ENCODE results near the gene C19orf12.
"Not testable (repeated sequence)": the region's sequence is repeated elsewhere in the genome, so short reads cannot be mapped to it uniquely, and the experiment has no call there.

Gene C19orf12

DNA sequence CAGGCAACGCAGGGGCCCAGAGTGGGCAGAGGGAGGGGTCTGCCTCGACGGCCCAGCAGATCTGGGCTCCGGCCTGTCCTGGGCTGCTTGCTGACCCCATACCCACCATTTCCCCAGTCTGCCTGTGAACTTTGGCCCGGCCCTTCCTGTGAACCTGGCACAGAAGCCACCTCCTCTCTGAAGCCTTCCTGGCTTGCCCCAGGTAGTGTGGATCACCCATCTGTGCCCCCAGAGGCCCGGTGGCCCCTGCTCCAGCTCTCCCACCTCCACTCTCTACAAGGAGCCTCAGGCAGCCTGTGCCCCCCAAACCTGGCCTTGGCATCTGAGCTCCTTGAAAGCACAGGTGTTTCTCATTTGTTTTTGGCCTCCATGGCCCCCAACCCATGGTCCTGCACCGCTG, 34.1 kb downstream of the C19orf12 start:
- H3K4me3 ChIP-seq (ENCODE audit: low read depth, low read length): no peak overlapping the region
- no peak for DNase-seq (ENCODE audit: low read depth)

DNA sequence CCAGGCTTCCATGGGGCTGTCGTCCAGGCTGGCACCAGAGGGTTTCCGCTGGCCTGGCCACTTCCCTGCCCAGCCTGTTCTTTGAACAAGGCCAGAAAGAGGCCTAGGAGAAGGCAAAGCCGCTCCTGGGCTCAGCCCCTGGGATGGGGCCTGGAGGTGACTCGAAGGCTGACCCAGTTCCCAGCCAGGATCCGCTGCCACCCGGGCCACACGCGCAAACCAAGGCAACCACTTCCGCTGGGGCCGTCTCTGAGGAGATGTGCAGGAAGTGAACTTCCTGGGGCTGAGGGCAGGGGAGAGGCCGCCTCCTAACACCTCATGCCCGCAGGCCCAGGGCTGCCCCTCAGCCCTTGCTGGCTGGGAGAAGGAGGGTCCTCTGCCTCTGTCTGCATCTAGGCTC, 34.6 kb downstream of the C19orf12 start:
- no peak overlapping the region for H3K4me3 ChIP-seq (ENCODE audit: low read depth, low read length)
- no peak for DNase-seq (ENCODE audit: low read depth)

GRCh38 chr19:29679598-29680210, 35.4 kb downstream of the C19orf12 start:
- no peak overlapping the region for H3K4me3 ChIP-seq (ENCODE audit: low read depth, low read length)
- no peak for DNase-seq (ENCODE audit: low read depth)

DNA sequence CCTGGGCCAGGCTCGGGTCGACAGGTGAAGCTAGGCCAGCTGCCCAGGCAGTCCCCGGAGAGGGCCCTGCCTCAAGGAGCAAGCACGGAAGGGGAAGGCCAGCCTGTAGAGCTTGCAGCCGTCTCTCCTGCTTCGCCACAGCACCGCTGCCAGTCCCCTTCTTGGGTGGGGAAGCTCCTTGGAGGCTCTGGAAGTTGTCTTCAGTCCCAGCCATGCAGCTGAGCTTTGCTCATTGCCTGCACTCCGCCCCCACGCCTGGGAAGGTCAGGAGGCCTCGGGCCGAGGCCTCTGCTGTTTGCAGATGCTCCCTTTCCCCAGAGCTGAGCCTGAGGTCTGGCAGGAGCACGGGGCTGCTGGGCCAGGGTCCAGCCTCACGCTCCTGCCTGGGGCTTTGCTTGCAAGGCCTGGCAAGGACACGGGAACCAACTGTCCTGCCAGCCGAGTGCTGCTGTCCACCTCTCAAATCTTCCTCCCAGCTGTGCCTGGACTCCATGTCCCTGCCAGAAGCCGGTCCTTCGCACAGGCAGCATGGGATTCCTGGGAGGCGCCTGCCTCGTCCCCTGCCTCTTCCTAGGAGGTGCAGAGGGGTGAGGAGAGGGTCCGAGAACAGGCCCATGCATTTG, 36.5 kb downstream of the C19orf12 start:
- DNase-seq (ENCODE audit: low read depth): no peak
- H3K4me3 ChIP-seq (ENCODE audit: low read depth, low read length): no peak overlapping the region

- H3K4me3 ChIP-seq (ENCODE audit: low read depth, low read length): no peak overlapping the region
- no peak for DNase-seq (ENCODE audit: low read depth)
These were observed 37.9 kb downstream of the C19orf12 start for GRCh38 chr19:29677001-29677817.

- H3K4me3 ChIP-seq (ENCODE audit: low read depth, low read length): no peak overlapping the region
- DNase-seq (ENCODE audit: low read depth): no peak
These were observed 38.5 kb downstream of the C19orf12 start for GRCh38 chr19:29676586-29676985.

DNA sequence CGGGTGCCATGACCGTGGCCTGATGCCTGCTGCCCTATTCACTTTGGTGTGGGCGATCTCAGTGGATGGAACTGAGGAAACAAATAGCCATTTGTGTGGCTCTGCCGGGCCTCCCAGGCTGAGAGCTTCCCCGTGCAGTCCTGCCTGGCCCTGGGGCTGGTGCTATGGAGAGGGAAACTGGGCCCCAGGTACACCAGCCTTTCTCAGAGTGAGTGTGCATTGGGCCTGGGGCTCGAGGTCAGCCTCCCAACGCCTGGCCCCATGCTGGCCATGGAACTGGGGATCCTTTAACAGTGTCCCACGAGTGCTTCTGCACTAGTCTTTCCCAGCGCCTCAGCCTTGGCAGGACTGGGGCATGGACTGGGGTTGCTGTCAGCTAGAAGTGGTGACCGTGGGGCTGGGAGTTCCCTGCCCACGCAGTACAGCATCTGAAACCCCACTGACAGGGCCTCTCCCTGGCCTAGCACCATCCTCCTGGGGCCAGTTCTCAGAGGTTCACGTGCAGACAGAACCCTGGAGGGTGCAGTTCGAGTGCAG, 39.3 kb downstream of the C19orf12 start:
- H3K4me3 ChIP-seq (ENCODE audit: low read depth, low read length): no peak overlapping the region
- no peak for DNase-seq (ENCODE audit: low read depth)

- H3K4me3 ChIP-seq (ENCODE audit: low read depth, low read length): no peak overlapping the region
- DNase-seq (ENCODE audit: low read depth): no peak
These were observed 39.9 kb downstream of the C19orf12 start for GRCh38 chr19:29675120-29675649.

DNA sequence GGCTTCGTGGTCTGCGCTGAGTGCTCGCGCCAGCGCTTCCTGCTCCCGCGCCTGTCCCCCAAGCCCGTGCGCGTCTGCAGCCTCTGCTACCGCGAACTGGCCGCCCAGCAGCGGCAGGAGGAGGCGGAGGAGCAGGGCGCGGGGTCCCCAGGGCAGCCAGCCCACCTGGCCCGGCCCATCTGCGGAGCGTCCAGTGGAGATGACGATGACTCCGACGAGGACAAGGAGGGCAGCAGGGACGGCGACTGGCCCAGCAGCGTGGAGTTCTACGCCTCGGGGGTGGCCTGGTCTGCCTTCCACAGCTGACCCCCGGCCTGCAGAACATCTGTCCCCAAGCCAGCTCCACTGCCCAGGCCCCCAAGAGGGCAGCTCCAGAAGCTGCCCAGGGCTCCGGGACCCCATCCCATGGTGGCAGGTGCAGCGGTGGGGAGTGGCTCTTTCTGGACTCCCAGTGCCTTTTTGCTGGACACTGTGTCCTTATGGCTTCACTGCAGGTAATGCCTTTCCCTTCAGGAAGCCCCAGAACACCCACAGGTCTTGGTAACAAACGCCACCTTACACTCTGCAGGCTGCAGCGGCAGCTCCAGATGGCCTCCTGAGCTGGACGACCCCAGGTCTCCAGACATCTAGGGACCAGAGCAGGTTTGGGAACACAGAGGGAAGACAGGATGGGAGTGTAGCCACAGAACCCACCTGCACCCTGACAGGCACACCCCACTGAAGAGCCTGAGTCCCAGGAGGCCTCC, 40.5 kb downstream of the C19orf12 start:
- no peak for DNase-seq (ENCODE audit: low read depth)
- no peak overlapping the region for H3K4me3 ChIP-seq (ENCODE audit: low read depth, low read length)

DNA sequence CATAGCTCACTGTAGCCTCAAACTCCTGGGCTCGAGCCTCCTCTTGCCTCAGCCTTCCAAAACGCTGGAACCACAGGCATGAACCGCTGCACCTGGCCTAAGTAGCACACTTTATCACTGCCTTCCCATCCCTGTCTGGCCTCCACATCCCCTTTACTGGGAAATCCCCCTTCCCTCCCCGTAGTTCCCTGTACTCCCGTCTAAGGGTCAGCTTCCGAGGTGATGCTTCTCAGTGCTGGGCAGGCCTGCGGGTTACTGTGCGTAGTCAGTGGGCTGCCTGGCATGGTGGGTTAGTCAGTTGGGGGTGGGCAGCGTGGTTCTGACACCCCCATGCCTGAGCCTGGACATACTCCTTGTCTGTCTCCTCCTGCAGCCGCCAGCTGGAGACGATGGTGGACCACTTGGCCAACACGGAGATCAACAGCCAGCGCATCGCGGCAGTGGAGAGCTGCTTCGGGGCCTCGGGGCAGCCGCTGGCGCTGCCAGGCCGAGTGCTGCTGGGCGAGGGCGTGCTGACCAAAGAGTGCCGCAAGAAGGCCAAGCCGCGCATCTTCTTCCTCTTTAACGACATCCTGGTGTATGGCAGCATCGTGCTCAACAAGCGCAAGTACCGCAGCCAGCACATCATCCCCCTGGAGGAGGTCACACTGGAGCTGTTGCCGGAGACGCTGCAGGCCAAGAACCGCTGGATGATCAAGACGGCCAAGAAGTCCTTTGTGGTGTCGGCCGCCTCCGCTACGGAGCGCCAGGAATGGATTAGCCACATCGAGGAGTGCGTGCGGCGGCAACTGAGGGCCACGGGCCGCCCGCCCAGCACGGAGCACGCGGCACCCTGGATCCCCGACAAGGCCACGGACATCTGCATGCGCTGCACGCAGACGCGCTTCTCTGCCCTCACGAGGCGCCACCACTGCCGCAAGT, 41.4 kb downstream of the C19orf12 start:
- no peak overlapping the region for H3K4me3 ChIP-seq (ENCODE audit: low read depth, low read length)
- DNase-seq (ENCODE audit: low read depth): no peak

DNA sequence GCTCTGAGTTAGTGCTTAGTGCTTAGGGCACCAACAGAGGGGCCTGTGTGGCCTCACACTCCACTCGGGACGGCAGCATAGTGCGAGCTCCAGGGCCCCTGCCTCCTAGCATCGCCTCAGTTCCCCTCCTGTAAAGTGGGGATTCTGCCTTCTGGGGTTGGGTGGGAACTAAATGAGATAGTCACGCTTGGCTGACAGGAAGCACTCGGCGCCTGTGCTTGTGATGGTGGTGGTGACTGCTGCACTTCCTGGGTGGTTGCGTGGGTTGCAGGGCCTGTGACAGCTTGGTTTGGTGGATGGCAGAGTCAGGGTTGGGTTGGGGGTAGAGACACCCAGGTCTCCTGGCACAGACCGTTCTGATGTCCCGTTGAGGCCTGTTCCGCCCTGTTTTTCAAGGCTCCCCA, 42.1 kb downstream of the C19orf12 start:
- DNase-seq (ENCODE audit: low read depth): no peak
- H3K4me3 ChIP-seq (ENCODE audit: low read depth, low read length): no peak overlapping the region

DNA sequence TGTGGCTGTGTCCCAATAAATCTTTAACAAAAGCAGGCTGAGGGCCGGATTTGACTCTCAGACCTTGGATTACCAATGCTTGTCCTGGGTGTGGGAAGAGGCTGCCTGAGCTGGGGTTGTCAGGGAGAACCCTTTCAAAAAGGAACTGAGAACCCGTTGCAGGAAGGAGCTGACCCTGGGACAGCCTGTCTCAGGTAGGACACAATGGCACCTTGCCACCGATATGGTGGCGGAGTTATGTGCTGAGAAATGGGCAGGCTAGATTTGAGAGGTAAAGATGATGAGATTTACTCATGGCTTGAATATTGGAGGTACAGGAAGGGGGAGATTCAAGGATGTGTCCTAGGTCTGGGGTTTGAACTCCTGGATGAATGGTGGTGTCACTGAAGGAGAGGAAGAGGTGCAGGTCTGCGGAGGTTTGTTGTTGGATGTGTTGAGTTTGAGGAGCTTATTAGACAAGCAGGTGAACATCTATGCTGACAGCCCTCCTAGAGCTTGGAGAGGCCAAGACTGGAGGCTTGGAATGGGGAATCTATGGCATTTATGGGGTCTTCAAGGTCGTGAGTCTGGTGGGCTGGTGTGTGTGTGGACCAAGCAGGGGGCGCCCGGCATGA, 42.6 kb downstream of the C19orf12 start:
- DNase-seq (ENCODE audit: low read depth): no peak
- H3K4me3 ChIP-seq (ENCODE audit: low read depth, low read length): no peak overlapping the region

DNA sequence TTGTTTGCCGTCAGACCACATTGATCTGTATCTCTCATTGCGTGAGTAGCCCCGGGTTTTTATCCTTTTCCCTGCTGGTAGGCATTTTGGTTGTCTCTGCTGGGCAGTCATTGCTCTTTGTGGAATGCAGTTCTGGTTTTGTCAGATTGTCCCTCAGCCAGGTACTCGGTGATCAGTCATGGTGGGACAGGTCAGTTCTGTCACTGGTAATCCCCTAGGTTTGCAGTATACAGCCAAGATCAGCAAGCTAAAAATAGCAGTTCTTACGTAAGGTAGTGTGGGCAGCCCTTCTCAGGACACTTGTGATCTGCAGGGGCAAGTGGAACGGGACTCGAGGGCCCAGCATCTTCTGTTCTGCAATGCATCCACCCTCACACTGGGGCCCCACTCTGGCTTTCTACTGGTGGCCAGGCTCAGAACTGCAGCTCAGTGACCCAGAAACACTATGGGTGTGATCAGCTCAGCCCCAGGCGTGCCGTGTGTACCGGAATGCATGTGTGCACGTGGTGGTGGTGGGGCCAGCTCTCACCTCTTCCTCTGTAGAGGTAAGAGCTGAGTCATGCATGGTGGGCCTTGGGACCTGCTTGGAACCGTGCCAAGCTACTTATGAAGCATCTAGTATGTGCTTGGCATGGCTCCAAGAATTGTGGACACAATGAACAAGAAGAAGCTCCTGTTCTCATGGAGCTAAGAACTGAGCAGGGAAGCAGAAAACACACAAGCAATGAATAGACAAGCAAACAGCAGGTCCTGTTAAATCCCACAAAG, 43.5 kb downstream of the C19orf12 start:
- no peak for DNase-seq (ENCODE audit: low read depth)
- no peak overlapping the region for H3K4me3 ChIP-seq (ENCODE audit: low read depth, low read length)

GRCh38 chr19:29671026-29671392, 44.1 kb downstream of the C19orf12 start:
- not testable (repeated sequence) for H3K4me3 ChIP-seq (ENCODE audit: low read depth, low read length); DNase-seq (ENCODE audit: low read depth)

GRCh38 chr19:29670255-29670654, 44.8 kb downstream of the C19orf12 start:
- DNase-seq (ENCODE audit: low read depth): no peak
- H3K4me3 ChIP-seq (ENCODE audit: low read depth, low read length): no peak overlapping the region

DNA sequence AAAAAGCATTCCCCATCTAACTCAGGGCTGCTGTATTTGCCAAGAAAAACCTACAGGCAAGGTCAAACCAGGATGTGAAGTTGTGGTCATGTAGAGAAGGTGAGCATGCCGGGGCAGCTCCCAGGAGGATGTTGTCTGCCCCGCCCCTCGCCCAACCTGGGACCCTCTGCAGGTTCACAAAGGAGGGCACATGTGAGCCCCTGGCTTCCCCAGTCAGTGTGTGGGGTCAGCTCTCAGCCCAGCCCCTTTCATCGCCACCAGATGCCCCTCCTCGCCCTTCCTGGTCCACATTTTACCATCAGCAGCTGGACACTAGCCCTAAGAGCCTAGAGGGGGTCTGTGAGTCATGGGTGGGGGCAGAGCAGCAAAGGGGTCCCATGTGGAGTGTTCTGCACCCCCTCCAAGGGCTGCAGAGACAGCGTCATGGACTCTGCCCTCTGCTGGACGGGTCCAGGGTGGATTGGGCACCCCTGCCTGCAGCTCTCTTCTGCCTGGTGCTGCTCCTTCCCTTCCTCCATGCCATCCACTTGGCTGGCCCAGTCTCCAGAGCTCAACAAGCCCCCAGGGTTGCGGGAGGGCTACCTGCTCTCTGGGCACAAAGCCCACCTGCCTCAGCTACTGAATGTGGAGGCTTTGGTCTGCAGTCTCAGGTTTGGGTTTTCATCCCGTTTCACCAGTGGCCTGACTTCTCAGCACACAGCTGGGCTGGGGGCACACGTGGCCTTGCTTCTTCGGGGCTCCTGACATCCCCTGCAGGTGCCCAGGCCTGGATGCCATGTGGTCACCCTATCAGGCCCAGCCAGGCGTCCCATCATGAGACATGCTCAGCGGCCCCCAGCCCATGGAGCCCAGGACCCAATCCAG, 46.1 kb downstream of the C19orf12 start:
- H3K4me3 ChIP-seq (ENCODE audit: low read depth, low read length): no peak overlapping the region
- no peak for DNase-seq (ENCODE audit: low read depth)

DNA sequence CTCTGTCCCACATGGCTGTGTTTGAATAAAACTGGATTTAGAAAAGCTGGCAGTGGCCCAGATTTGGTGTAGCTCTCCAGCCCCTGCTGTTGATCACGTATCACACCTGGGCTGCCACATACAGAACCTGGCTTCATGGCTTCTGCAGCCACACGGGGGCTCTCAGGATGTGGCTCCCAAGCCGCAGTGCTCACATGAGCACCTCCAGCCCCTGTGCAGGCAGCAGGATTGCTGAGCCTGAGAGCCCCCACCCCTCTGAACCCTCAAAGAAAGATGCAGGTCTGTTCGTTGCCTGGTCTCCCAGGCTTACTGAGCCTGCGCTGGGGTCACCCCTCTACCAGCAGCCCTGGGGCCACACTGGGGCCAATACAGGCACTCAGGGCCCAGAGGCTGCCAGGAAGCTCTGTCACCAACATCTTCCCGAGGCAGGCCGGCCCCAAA, 47.1 kb downstream of the C19orf12 start:
- H3K4me3 ChIP-seq (ENCODE audit: low read depth, low read length): no peak overlapping the region
- no peak for DNase-seq (ENCODE audit: low read depth)
